HepG2 (cell line): ENCODE results near the gene SBNO2. TPM values are rescaled to one million over a fixed set of nuclear protein-coding genes. Genes with fewer than 3 reads are reported as not detected.
A peak's percentile ranks its signal among the peaks of the same experiment; 100 is the strongest.

Source experiments
- HDAC6 ChIP-seq: fragments of 200-600 bp; sonication (generic); IDR thresholded peaks from 2 replicates; pipeline ENCODE4 v1.7.0; 2017; ENCODE audit warnings: mild to moderate bottlenecking, antibody characterized with exemption, low read length, low read depth
- NR2C2 ChIP-seq: sonication (generic); formaldehyde crosslinking; IDR thresholded peaks from 2 replicates; pipeline ENCODE4 v1.4.0; 2020; ENCODE audit warnings: missing genetic modification reagents, mild to moderate bottlenecking, moderate library complexity, borderline replicate concordance
- SALL2 ChIP-seq: sonication (generic); formaldehyde crosslinking; IDR thresholded peaks from 2 replicates; pipeline ENCODE4 v1.8.1; 2023; ENCODE audit warnings: mild to moderate bottlenecking, missing genetic modification reagents, inconsistent platforms
- SRY ChIP-seq: sonication (generic); formaldehyde crosslinking; IDR thresholded peaks from 2 replicates; pipeline ENCODE4 v1.8.0; 2022; ENCODE audit warnings: mild to moderate bottlenecking, missing genetic modification reagents
- TBX3 ChIP-seq: fragments of 450-650 bp; IDR thresholded peaks from 2 replicates; pipeline ENCODE4 v1.6.1; 2017; ENCODE audit warnings: antibody characterized with exemption, mild to moderate bottlenecking, inconsistent platforms, borderline replicate concordance
- ZBTB7A ChIP-seq: sonication (generic); formaldehyde crosslinking; IDR thresholded peaks from 2 replicates; pipeline ENCODE4 v1.8.0; 2022; ENCODE audit warnings: mild to moderate bottlenecking, missing genetic modification reagents
- ZNF24 ChIP-seq: fragments of 450-650 bp; IDR thresholded peaks from 2 replicates; pipeline ENCODE4 v1.6.1; 2017; ENCODE audit warnings: antibody characterized with exemption, mild to moderate bottlenecking
- ZNF44 ChIP-seq: sonication (generic); formaldehyde crosslinking; IDR thresholded peaks from 2 replicates; pipeline ENCODE4 v1.5.1; 2020; ENCODE audit warnings: mild to moderate bottlenecking, missing genetic modification reagents
- ZNF713 ChIP-seq: sonication (generic); formaldehyde crosslinking; IDR thresholded peaks from 2 replicates; pipeline ENCODE4 v1.4.0; 2020; ENCODE audit warnings: mild to moderate bottlenecking, missing genetic modification reagents
- ZNF781 ChIP-seq: sonication (generic); formaldehyde crosslinking; IDR thresholded peaks from 2 replicates; pipeline ENCODE4 v1.5.1; 2020; ENCODE audit warnings: borderline replicate concordance, mild to moderate bottlenecking, missing genetic modification reagents; ENCODE audit errors: not compliant biosample characterization
- polyA plus RNA-seq, 8 experiments: library from polyadenylated mRNA; depleted of rRNA in 3 of 8; stranded (reverse) in 7 of 8; unstranded in 1 of 8; fragments of >200 nt; fragmentation: Illumina TruSeq in 4 of 8; extraction: Trizol in 4 of 8; gene quantifications; 2 replicates each; pipeline versions ENCODE4 v1.2.1 to v1.2.3, GENCODE V29; 2011 to 2016; ENCODE audit warnings: low read depth in 4 of 8, missing spikeins in 1 of 8, mixed read lengths in 1 of 8; ENCODE audit not compliant: insufficient read depth in 1 of 8
- total RNA-seq, 5 experiments: library from RNA; depleted of rRNA; stranded (reverse); fragments of >200 nt; fragmentation: Illumina TruSeq; extraction: Trizol; gene quantifications; 2 replicates each; pipeline ENCODE4 v1.2.3, GENCODE V29; 2016; ENCODE audit warnings: low read depth in 1 of 5
- TF ChIP-seq, protein P1 (sequence below): sonication (generic); formaldehyde crosslinking; IDR thresholded peaks from 2 replicates; pipeline ENCODE4 v1.4.0; 2020; ENCODE audit warnings: missing genetic modification reagents, low read depth, mild to moderate bottlenecking, borderline replicate concordance
- TF ChIP-seq, protein P2 (sequence below): sonication (generic); formaldehyde crosslinking; IDR thresholded peaks from 2 replicates; pipeline ENCODE4 v1.4.0; 2020; ENCODE audit warnings: mild to moderate bottlenecking, low read depth, missing genetic modification reagents
- TF ChIP-seq, protein P3 (sequence below): sonication (generic); formaldehyde crosslinking; IDR thresholded peaks from 2 replicates; pipeline ENCODE4 v1.5.1; 2020; ENCODE audit warnings: mild to moderate bottlenecking, missing genetic modification reagents, borderline replicate concordance

The SBNO2 gene
- total and polyA plus RNA-seq, 2 of the 13 experiments (the other 11 are each of a cell fraction or from before 2014, with no cell fraction given), result 8.6 to 10.4 TPM

DNA sequence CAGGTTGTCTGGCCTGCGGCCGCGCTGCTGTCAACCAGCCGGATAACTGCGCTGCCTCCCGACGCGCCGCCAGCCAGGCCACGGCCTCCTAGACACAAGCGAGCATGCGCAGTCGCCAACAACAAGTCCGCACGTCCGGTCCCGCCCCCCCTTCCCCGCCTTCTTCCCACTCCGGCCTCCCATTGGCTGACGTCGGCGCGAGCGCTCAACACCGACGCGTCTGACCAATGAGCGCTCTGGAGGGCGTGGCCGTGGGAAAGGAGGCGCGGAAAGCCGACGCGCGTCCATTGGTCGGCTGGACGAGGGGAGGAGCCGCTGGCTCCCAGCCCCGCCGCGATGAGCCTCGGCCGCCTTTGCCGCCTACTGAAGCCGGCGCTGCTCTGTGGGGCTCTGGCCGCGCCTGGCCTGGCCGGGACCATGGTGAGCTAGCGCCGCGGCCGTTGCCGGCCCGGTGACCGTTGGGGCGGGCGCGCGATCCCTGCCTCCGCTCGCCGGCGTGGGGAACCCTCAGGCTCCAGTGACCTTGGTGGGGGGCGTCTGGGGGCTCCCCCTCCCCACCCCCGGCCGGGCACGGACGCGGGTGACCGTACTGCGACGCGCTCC, 70.3 kb downstream of the SBNO2 start, which contains the start of gene GPX4 (continued):
- TF ChIP-seq, protein P1, sequence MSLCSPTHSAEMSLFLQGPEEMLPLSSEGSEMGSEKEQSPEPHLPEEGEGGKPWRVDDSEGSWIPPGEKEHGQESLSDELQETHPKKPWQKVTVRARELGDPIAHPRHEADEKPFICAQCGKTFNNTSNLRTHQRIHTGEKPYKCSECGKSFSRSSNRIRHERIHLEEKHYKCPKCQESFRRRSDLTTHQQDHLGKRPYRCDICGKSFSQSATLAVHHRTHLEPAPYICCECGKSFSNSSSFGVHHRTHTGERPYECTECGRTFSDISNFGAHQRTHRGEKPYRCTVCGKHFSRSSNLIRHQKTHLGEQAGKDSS (CRISPR knock-in tag), result peak; percentile 20; the same call in 1 of the 2 replicates
- TF ChIP-seq, protein P2, sequence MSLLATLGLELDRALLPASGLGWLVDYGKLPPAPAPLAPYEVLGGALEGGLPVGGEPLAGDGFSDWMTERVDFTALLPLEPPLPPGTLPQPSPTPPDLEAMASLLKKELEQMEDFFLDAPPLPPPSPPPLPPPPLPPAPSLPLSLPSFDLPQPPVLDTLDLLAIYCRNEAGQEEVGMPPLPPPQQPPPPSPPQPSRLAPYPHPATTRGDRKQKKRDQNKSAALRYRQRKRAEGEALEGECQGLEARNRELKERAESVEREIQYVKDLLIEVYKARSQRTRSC (CRISPR knock-in tag), result no peak; the same call in 1 of the 2 replicates
- TF ChIP-seq HDAC6 (no peak), ZNF713 (CRISPR knock-in tag) (no peak), TBX3 (no peak), NR2C2 (peak; percentile 32; the same call in 1 of the 2 replicates), ZBTB7A (CRISPR knock-in tag) (peak; percentile 90; the same call in 1 of the 2 replicates), SRY (CRISPR knock-in tag) (peak; percentile 82; the same call in 1 of the 2 replicates), ZNF24 (no peak), ZNF44 (no peak), ZNF781 (no peak), SALL2 (CRISPR knock-in tag) (no peak; the same call in 1 of the 2 replicates)
- TF ChIP-seq, protein P3, sequence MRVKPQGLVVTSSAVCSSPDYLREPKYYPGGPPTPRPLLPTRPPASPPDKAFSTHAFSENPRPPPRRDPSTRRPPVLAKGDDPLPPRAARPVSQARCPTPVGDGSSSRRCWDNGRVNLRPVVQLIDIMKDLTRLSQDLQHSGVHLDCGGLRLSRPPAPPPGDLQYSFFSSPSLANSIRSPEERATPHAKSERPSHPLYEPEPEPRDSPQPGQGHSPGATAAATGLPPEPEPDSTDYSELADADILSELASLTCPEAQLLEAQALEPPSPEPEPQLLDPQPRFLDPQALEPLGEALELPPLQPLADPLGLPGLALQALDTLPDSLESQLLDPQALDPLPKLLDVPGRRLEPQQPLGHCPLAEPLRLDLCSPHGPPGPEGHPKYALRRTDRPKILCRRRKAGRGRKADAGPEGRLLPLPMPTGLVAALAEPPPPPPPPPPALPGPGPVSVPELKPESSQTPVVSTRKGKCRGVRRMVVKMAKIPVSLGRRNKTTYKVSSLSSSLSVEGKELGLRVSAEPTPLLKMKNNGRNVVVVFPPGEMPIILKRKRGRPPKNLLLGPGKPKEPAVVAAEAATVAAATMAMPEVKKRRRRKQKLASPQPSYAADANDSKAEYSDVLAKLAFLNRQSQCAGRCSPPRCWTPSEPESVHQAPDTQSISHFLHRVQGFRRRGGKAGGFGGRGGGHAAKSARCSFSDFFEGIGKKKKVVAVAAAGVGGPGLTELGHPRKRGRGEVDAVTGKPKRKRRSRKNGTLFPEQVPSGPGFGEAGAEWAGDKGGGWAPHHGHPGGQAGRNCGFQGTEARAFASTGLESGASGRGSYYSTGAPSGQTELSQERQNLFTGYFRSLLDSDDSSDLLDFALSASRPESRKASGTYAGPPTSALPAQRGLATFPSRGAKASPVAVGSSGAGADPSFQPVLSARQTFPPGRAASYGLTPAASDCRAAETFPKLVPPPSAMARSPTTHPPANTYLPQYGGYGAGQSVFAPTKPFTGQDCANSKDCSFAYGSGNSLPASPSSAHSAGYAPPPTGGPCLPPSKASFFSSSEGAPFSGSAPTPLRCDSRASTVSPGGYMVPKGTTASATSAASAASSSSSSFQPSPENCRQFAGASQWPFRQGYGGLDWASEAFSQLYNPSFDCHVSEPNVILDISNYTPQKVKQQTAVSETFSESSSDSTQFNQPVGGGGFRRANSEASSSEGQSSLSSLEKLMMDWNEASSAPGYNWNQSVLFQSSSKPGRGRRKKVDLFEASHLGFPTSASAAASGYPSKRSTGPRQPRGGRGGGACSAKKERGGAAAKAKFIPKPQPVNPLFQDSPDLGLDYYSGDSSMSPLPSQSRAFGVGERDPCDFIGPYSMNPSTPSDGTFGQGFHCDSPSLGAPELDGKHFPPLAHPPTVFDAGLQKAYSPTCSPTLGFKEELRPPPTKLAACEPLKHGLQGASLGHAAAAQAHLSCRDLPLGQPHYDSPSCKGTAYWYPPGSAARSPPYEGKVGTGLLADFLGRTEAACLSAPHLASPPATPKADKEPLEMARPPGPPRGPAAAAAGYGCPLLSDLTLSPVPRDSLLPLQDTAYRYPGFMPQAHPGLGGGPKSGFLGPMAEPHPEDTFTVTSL, result no peak
